Peyer's patch (tissue), 4 donors: ENCODE results near the gene ZNF664.

Source experiments
- CTCF ChIP-seq, 6 experiments: fragments of 450-650 bp in 4 of 6; fragments of 200-600 bp in 2 of 6; sonication (generic) in 1 of 6; IDR thresholded peaks; one replicate each; pipeline ENCODE4 v1.5.1; 2017 to 2019; ENCODE audit warnings: antibody characterized with exemption in 6 of 6, mild to moderate bottlenecking in 3 of 6, moderate library complexity in 1 of 6
- POLR2A ChIP-seq, 2 donors: fragments of 450-650 bp; IDR thresholded peaks; one replicate each; pipeline ENCODE4 v1.5.1; 2017; ENCODE audit warnings: antibody characterized with exemption in 2 of 2, mild to moderate bottlenecking in 2 of 2, moderate library complexity in 2 of 2

GRCh38 chr12:123940627-123940966 is 32.4 kb upstream of the ZNF664 start:
- no peak for TF ChIP-seq POLR2A (IDR thresholded peaks at IDR 0.05)
- TF ChIP-seq CTCF (IDR thresholded peaks at IDR 0.05), result no peak
